RWPE2 (cell line): ENCODE results near the gene SPIB.

ENCODE experiments used
- ATAC-seq: fragments of 200-7000 bp; cut with Tn5 transposase; 3 replicates; pipeline ENCODE4 v1.9.1; 2021; ENCODE audit warnings: low read depth
- DNase-seq: peaks from one replicate; pipeline ENCODE4 v3.0.0-alpha.2; 2020; ENCODE audit warnings: low spot score
- H3K27ac ChIP-seq: fragments of 450-650 bp; 2 replicates; pipeline ENCODE4 v1.5.1; 2017; ENCODE audit warnings: mild to moderate bottlenecking; ENCODE audit not compliant: poor library complexity, severe bottlenecking
- H3K27me3 ChIP-seq: fragments of 250-450 bp; sonication (Bioruptor Pico); 2 replicates; pipeline ENCODE4 v1.5.1; 2021; ENCODE audit warnings: mild to moderate bottlenecking, moderate library complexity; ENCODE audit not compliant: insufficient read depth, poor library complexity, severe bottlenecking
- H3K36me3 ChIP-seq: fragments of 250-450 bp; sonication (Bioruptor Pico); 2 replicates; pipeline ENCODE4 v1.5.1; 2020; ENCODE audit warnings: low read depth, mild to moderate bottlenecking, moderate library complexity
- H3K4me1 ChIP-seq: fragments of 250-450 bp; sonication (Bioruptor Pico); 2 replicates; pipeline ENCODE4 v1.5.1; 2021; ENCODE audit warnings: mild to moderate bottlenecking, moderate library complexity; ENCODE audit not compliant: insufficient read depth, poor library complexity, severe bottlenecking
- H3K4me3 ChIP-seq: fragments of 250-450 bp; sonication (Bioruptor Pico); 2 replicates; pipeline ENCODE4 v1.5.1; 2021; ENCODE audit warnings: mild to moderate bottlenecking, moderate library complexity; ENCODE audit not compliant: severe bottlenecking
- H3K9me3 ChIP-seq: fragments of 250-450 bp; sonication (Bioruptor Pico); 2 replicates; pipeline ENCODE4 v1.5.1; 2021; ENCODE audit warnings: mild to moderate bottlenecking, moderate library complexity; ENCODE audit not compliant: severe bottlenecking
- CTCF ChIP-seq: fragments of 450-650 bp; IDR thresholded peaks from one replicate; pipeline ENCODE4 v1.5.1; 2017; ENCODE audit warnings: mild to moderate bottlenecking, moderate library complexity; ENCODE audit not compliant: poor library complexity, severe bottlenecking

SPIB gene

GRCh38 chr19:50401605-50402450 lies 16.9 kb upstream of the SPIB start:
- Histone ChIP-seq H3K27me3 (no peaks in the 10 kb centered on the region), H3K27ac (no peak overlapping the region), H3K9me3 (no peaks in the 10 kb centered on the region), H3K36me3 (peaks cover 29% of the 10 kb centered on the region), H3K4me1 (no peaks in the 10 kb centered on the region), H3K4me3 (no peak overlapping the region)
- TF ChIP-seq CTCF, result no peak
- DNase-seq (no peak), ATAC-seq (no peak)

- no peak for ATAC-seq
- no peak for DNase-seq
- H3K27me3 ChIP-seq, result no peaks in the 10 kb centered on the region
- H3K36me3 ChIP-seq, result peaks cover 34% of the 10 kb centered on the region
- H3K4me1 ChIP-seq, result no peaks in the 10 kb centered on the region
- no peak overlapping the region for H3K27ac ChIP-seq
- no peak overlapping the region for H3K4me3 ChIP-seq
- no peaks in the 10 kb centered on the region for H3K9me3 ChIP-seq
- no peak for TF ChIP-seq CTCF
These were observed 16.0 kb upstream of the SPIB start for GRCh38 chr19:50402544-50403301.

- no peaks in the 10 kb centered on the region for H3K9me3 ChIP-seq
- no peak for ATAC-seq
- no peak for TF ChIP-seq CTCF
- no peak for DNase-seq
- no peak overlapping the region for H3K4me3 ChIP-seq
- peaks cover 56% of the 10 kb centered on the region for H3K36me3 ChIP-seq
- no peak overlapping the region for H3K27ac ChIP-seq
- no peaks in the 10 kb centered on the region for H3K4me1 ChIP-seq
- H3K27me3 ChIP-seq, result no peaks in the 10 kb centered on the region
These were observed 12.4 kb upstream of the SPIB start for GRCh38 chr19:50406156-50406820.

GRCh38 chr19:50406829-50407228 lies 11.9 kb upstream of the SPIB start:
- Histone ChIP-seq H3K27me3 (no peaks in the 10 kb centered on the region), H3K4me1 (no peaks in the 10 kb centered on the region), H3K36me3 (peaks cover 62% of the 10 kb centered on the region), H3K9me3 (no peaks in the 10 kb centered on the region), H3K4me3 (no peak overlapping the region), H3K27ac (no peak overlapping the region)
- DNase-seq (no peak), ATAC-seq (no peak)
- no peak for TF ChIP-seq CTCF
